HG03139 (cell line): ENCODE results near the gene GINS2.

Experiments used
- ATAC-seq: cut with Tn5 transposase; IDR thresholded peaks from one replicate; pipeline ENCODE4 v1.9.1; 2021; ENCODE audit not compliant: unreplicated experiment

Gene GINS2

DNA sequence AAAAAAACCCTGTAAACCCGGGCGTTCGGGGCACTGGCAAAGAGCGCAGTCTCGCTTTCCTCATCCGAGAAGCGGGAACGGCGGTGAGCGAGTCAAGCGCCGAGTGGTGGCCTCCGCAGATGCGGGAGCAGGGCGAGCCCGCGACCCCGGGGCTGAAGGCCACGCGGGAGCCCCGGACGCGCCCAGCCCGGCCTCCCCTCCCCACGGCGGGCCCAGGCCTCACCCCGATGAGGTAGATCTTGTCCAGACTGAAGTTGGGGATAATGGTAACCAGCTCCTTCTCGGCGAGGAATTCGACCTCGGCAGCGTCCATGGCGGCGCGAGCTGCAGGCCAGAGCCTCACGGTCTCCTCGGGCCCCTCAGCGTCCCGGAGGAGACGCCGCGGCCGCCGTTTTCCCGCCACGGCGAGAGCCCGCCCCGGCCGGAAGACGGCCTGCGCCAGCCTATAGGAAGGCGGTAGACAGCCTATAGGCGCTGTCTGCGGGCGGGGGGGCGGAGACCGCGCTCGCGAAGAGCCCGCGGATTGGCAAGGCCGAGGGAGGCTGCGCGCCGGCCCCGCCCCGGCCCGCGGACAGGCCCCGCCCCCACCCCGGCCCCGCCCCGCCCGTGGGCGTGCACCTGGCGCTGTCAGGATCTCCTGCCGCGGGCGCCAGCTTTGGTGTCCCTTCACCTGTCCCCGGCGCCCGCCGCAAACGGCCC lies at the start of gene GINS2:
GINS2 (minus strand) TSS at position 369 of the 699 bp plus-strand sequence; CDS start at position 313, 56 bp downstream.
- ATAC-seq, result peak; percentile 83

GRCh38 chr16:85736921-85737320 lies 48.2 kb upstream of the GINS2 start:
- no peak for ATAC-seq

GRCh38 chr16:85735946-85736345 lies 47.2 kb upstream of the GINS2 start:
- no peak for ATAC-seq

- peak; percentile 66 for ATAC-seq
Measured at GRCh38 chr16:85735225-85735635, 46.5 kb upstream of the GINS2 start.

GRCh38 chr16:85734311-85735017 lies 45.7 kb upstream of the GINS2 start:
- ATAC-seq, result no peak

- ATAC-seq, result no peak
Measured at GRCh38 chr16:85733839-85734170, 45.1 kb upstream of the GINS2 start.

- no peak for ATAC-seq
Measured at GRCh38 chr16:85733155-85733838, 44.5 kb upstream of the GINS2 start.

GRCh38 chr16:85731179-85731578 lies 42.4 kb upstream of the GINS2 start:
- ATAC-seq, result no peak

DNA sequence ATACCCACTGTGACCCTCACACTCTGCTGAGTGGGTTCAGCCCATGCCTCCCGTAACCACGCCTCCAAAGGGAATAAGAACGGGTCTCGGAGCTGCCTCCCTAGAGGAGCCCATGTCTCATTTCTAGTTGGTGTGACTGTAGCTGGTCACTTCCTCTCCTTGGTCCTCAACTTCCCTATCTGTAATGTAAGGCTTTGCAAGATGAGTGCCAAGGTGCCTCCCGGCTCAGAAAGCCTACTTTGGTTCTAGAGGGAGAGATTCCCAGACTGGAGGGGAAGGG lies 41.4 kb upstream of the GINS2 start:
- no peak for ATAC-seq

- ATAC-seq, result no peak
Measured at GRCh38 chr16:85729452-85730185, 40.9 kb upstream of the GINS2 start.

- no peak for ATAC-seq
Measured at GRCh38 chr16:85728879-85729278, 40.1 kb upstream of the GINS2 start.

DNA sequence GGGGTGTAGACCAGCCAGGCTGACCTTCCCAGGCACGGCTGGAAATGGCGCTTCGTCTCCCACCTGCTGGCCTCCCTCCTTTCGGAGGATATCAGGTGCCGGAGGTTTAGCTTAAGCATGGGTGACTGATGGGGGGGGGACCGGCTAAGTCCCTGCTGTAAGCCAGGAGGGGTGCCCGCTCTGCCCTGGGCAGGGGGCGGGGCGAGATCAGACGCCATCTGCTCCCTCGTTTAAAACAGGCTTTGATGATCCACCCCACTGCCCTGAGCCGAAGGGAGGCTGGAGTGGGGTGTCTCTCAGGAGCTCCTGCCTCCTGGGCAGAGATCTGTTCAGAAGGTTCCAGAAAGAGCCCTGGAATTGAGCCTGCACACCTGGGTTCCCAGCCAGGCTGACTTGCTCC lies 36.2 kb upstream of the GINS2 start:
- ATAC-seq, result no peak

GRCh38 chr16:85724126-85724879 lies 35.5 kb upstream of the GINS2 start:
- ATAC-seq, result no peak

DNA sequence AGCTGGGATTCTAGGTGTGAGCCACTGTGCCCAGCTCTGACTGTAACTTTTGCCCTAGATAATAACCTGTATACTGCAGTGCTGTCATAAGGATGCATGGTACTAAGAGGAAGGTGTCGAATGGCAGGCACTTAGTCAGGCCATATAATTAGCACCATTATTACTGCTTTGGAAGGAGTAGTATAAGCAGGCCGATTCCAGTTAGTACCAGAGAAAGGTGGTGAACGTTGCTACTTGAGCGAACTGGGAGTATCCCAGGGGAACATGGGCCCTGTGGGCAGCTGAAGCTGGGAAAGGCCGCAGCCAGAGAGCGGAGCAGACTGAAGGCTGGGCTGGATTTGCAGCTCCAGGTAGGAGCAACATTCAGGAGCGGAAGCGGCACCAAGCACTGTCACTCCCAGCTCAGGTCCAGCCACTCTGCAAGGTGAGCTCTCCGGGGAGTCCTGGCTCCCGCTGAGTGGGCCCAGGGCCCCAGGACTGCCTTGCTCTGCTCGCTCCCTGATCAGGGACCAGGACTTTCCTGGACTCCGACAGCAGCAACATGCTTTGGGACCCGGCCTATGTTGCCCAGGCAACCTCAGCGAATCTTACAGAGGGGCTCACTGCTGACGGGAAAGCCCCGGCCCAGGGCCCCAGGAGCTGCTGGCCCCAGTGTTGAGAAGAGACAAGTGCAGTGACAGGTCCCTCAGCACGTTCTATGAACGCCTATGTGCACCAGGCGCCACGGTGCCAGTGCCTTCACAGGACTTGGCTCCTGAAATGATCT lies 33.6 kb upstream of the GINS2 start:
- no peak for ATAC-seq

- ATAC-seq, result no peak
Measured at GRCh38 chr16:85720302-85720637, 31.5 kb upstream of the GINS2 start.

DNA sequence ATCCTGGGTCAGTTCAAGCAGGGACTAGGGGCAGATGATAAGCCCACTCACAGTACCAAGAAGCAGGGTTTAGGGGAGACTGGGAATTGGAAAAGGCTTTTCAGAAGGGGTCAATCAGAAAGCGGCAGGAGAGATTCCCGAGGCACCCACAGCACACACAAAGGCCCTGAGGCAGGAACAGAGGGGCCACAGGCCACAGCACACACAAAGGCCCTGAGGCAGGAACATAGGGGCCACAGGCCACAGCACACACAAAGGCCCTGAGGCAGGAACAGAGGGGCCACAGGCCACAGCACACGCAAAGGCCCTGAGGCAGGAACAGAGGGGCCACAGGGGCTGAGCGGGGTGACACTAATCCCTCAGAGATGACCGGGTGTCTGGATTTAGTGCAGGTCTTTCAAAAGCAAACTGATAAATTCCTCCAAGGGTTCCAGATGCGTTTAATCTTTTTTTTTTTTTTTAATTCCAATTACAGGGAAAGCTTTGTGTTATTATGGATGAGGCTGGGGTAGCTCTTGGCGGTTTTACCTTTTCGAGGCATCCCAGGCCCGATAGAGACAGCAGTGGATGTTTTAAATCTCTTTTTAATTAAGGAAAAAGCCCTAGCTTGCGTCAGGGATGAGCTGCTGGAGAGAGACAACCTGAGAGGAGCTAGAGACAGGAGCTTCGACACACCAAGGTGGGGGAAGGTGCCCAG lies 31.0 kb upstream of the GINS2 start:
- ATAC-seq, result no peak

- no peak for ATAC-seq
Measured at GRCh38 chr16:85718682-85719081, 29.9 kb upstream of the GINS2 start.

GRCh38 chr16:85718153-85718477 lies 29.4 kb upstream of the GINS2 start:
- ATAC-seq, result no peak

- ATAC-seq, result no peak
Measured at GRCh38 chr16:85717393-85718152, 28.8 kb upstream of the GINS2 start.
